ENCODE measurements around the gene C20orf96.

- TF ChIP-seq POLR2A (IDR thresholded peaks at IDR 0.05; ENCODE audit: extremely low read depth, insufficient read length), result no peak
- no peak for TF ChIP-seq CTCF (IDR thresholded peaks at IDR 0.05; ENCODE audit: low read depth, low read length)
These were observed 11.6 kb upstream of the C20orf96 start for GRCh38 chr20:301886-302848.
